SK-N-SH (cell line): Measurements from ENCODE around the gene NPFFR1. TPM values are rescaled to one million over a fixed set of nuclear protein-coding genes. Genes with fewer than 3 reads are reported as not detected.

Experiments
- CTCF ChIA-PET: fragments of 300-600, 350-600 bp; formaldehyde crosslinking; extraction: SDS; loops from one replicate; lab custom pipeline; 2021; lab: Yijun Ruan, JAX
- POLR2A ChIA-PET: fragments of 350-600 bp; sonication (Branson Sonifier 250); formaldehyde crosslinking; extraction: SDS; loops from one replicate; lab custom pipeline; 2020; ENCODE audit warnings: antibody characterized with exemption, inconsistent platforms; lab: Yijun Ruan, JAX
- DNase-seq: peaks from one replicate; pipeline ENCODE4 v3.0.0; 2012
- H2AFZ ChIP-seq: fragments of 200-600 bp; sonication (generic); 2 replicates; pipeline ENCODE4 v1.8.1; 2016; ENCODE audit warnings: antibody characterized with exemption, mild to moderate bottlenecking, low read depth
- H3F3A ChIP-seq: fragments of 200-600 bp; sonication (generic); replicated peaks from 2 replicates; pipeline ENCODE3; 2016; ENCODE audit warnings: antibody characterized with exemption, mild to moderate bottlenecking; ENCODE audit not compliant: insufficient read depth
- H3K27ac ChIP-seq, 2 experiments: fragments of 200-500 bp in 1 of 2; fragments of 200-600 bp in 1 of 2; sonication (Bioruptor generic) in 1 of 2; sonication (generic), shearing (Covaris generic) in 1 of 2; 2 replicates each; pipeline versions ENCODE4 v1.5.1 to v1.6.1; 2014 to 2016; ENCODE audit warnings: low read depth in 2 of 2, inconsistent platforms in 1 of 2, low read length in 1 of 2, mild to moderate bottlenecking in 1 of 2, mixed read lengths in 1 of 2
- H3K27me3 ChIP-seq: fragments of 200-600 bp; sonication (generic), shearing (Covaris generic); 2 replicates; pipeline ENCODE4 v1.6.1; 2016; ENCODE audit warnings: mixed run types; ENCODE audit not compliant: insufficient read depth
- H3K36me3 ChIP-seq, 2 experiments: fragments of 200-500 bp in 1 of 2; fragments of 200-600 bp in 1 of 2; sonication (Bioruptor generic) in 1 of 2; sonication (generic) in 1 of 2; replicated peaks in 1 of 2; 2 replicates each; pipeline versions ENCODE3 to v1.5.1; 2014 to 2016; ENCODE audit warnings: low read length in 1 of 2, mild to moderate bottlenecking in 1 of 2; ENCODE audit not compliant: insufficient read depth in 2 of 2, control insufficient read depth in 1 of 2
- H3K4me1 ChIP-seq, 2 experiments: fragments of 200-500 bp in 1 of 2; fragments of 200-600 bp in 1 of 2; sonication (Bioruptor generic) in 1 of 2; sonication (generic), shearing (Covaris generic) in 1 of 2; 2 replicates each; pipeline versions ENCODE4 v1.5.1 to v1.6.1; 2014 to 2016; ENCODE audit warnings: low read depth in 1 of 2, low read length in 1 of 2, mixed run types in 1 of 2; ENCODE audit not compliant: insufficient read depth in 2 of 2, control insufficient read depth in 1 of 2
- H3K4me2 ChIP-seq: fragments of 200-600 bp; sonication (generic), shearing (Covaris generic); 2 replicates; pipeline ENCODE4 v1.6.1; 2017; ENCODE audit warnings: mixed run types
- H3K4me3 ChIP-seq, 2 experiments: fragments of 200-500 bp in 1 of 2; fragments of 200-600 bp in 1 of 2; sonication (Bioruptor generic) in 1 of 2; sonication (generic), shearing (Covaris generic) in 1 of 2; 2 replicates each; pipeline versions ENCODE4 v1.5.1 to v1.8.1; 2014 to 2016; ENCODE audit warnings: low read depth in 2 of 2, inconsistent platforms in 1 of 2, low read length in 1 of 2, mild to moderate bottlenecking in 1 of 2, mixed read lengths in 1 of 2, moderate library complexity in 1 of 2
- H3K79me2 ChIP-seq: fragments of 200-600 bp; sonication (generic); 2 replicates; pipeline ENCODE4 v1.8.1; 2017; ENCODE audit warnings: mild to moderate bottlenecking; ENCODE audit not compliant: insufficient read depth
- H3K9ac ChIP-seq: fragments of 200-600 bp; sonication (generic); 2 replicates; pipeline ENCODE4 v1.6.1; 2017; ENCODE audit warnings: mixed run types
- H3K9me2 ChIP-seq: fragments of 200-600 bp; sonication (generic); 2 replicates; pipeline ENCODE4 v1.6.1; 2017; ENCODE audit warnings: mixed run types
- H3K9me3 ChIP-seq: fragments of 200-600 bp; sonication (generic); 2 replicates; pipeline ENCODE4 v1.6.1; 2017; ENCODE audit warnings: mixed run types, mild to moderate bottlenecking, moderate library complexity
- H4K20me1 ChIP-seq: fragments of 200-600 bp; sonication (generic); 2 replicates; pipeline ENCODE4 v1.6.1; 2017; ENCODE audit warnings: mild to moderate bottlenecking, mixed run types; ENCODE audit not compliant: insufficient read depth
- EP300 ChIP-seq, 2 experiments: IDR thresholded peaks; 2 replicates each; pipeline versions ENCODE4 v1.4.0 to v1.6.1; 2012; ENCODE audit warnings: borderline replicate concordance in 1 of 2, low read depth in 1 of 2, low read length in 1 of 2
- FOXJ3 ChIP-seq: sonication (generic); formaldehyde crosslinking; IDR thresholded peaks from 2 replicates; pipeline ENCODE4 v1.5.1; 2020; ENCODE audit warnings: mild to moderate bottlenecking, missing genetic modification reagents
- FOXM1 ChIP-seq: IDR thresholded peaks from 2 replicates; pipeline ENCODE4 v1.4.0; 2012; ENCODE audit warnings: low read depth, mild to moderate bottlenecking
- GABPA ChIP-seq: IDR thresholded peaks from 2 replicates; pipeline ENCODE4 v1.4.0; 2012; ENCODE audit warnings: low read depth, mild to moderate bottlenecking
- MAX ChIP-seq: IDR thresholded peaks from 2 replicates; pipeline ENCODE4 v1.4.0; 2012; ENCODE audit warnings: low read depth
- NRF1 ChIP-seq: IDR thresholded peaks from 2 replicates; pipeline ENCODE4 v1.6.1; 2012; ENCODE audit warnings: low read depth, mild to moderate bottlenecking, low read length
- POLR2AphosphoS5 ChIP-seq: IDR thresholded peaks from 2 replicates; pipeline ENCODE4 v1.6.1; 2012; ENCODE audit warnings: low read depth, low read length
- RAD21 ChIP-seq: IDR thresholded peaks from 2 replicates; pipeline ENCODE4 v1.6.1; 2012; ENCODE audit warnings: mild to moderate bottlenecking, low read length
- RCOR1 ChIP-seq: fragments of 150-350 bp; IDR thresholded peaks from 2 replicates; pipeline ENCODE4 v1.6.1; 2017; ENCODE audit warnings: antibody characterized with exemption, low read length
- REST ChIP-seq: IDR thresholded peaks from 2 replicates; pipeline ENCODE4 v1.6.1; 2012; ENCODE audit warnings: mild to moderate bottlenecking, low read depth, low read length, moderate library complexity
- RFX5 ChIP-seq: IDR thresholded peaks from 2 replicates; pipeline ENCODE4 v1.6.1; 2012; ENCODE audit warnings: mild to moderate bottlenecking, improper control_type of control experiment, low read length
- TAF1 ChIP-seq: IDR thresholded peaks from 2 replicates; pipeline ENCODE4 v1.6.1; 2012; ENCODE audit warnings: low read depth, mild to moderate bottlenecking, low read length, moderate library complexity, borderline replicate concordance
- TEAD4 ChIP-seq: IDR thresholded peaks from 2 replicates; pipeline ENCODE4 v1.4.0; 2012; ENCODE audit warnings: mild to moderate bottlenecking, borderline replicate concordance; ENCODE audit not compliant: insufficient read depth
- USF1 ChIP-seq: IDR thresholded peaks from 2 replicates; pipeline ENCODE4 v1.4.0; 2012; ENCODE audit warnings: low read depth, borderline replicate concordance
- USF2 ChIP-seq: fragments of 150-350 bp; IDR thresholded peaks from 2 replicates; pipeline ENCODE4 v1.6.1; 2017; ENCODE audit warnings: antibody characterized with exemption, low read length, low read depth, borderline replicate concordance
- WGBS: methylation state at CpG from one replicate; pipeline ENCODE4 v1.1.6; 2017; ENCODE audit warnings: low lambda C conversion rate; 5-methylcytosine and 5-hydroxymethylcytosine counted together
- polyA plus RNA-seq, 3 experiments: library from polyadenylated mRNA; depleted of rRNA; stranded (reverse); fragments of >200 nt; gene quantifications; 2 replicates each; pipeline ENCODE4 v1.2.3, GENCODE V29; 2012

Gene NPFFR1
- polyA plus RNA-seq, 1 of the 3 experiments (the other 2 are of a cell fraction) = not detected

GRCh38 chr10:70269741-70270140 lies 14.1 kb downstream of the NPFFR1 start:
- no peaks in the 10 kb centered on the region for H3K36me3 ChIP-seq
- no peak overlapping the region for H3K9ac ChIP-seq
- POLR2A ChIA-PET = interaction anchor here (1.3 kb wide), 1 partner anchor 9 kb away, joined by 3 read pairs; no protein-coding TSS in a partner anchor
- no peaks in the 10 kb centered on the region for H3K9me3 ChIP-seq
- peaks cover 5% of the 10 kb centered on the region for H3F3A ChIP-seq
- no peaks in the 10 kb centered on the region for H3K79me2 ChIP-seq
- H3K4me3 ChIP-seq = no peak overlapping the region
- H2AFZ ChIP-seq = no peak overlapping the region
- H3K27ac ChIP-seq = no peak overlapping the region
- TF ChIP-seq EP300 (IDR thresholded peaks at IDR 0.05; ENCODE audit: borderline replicate concordance in 1 of 2, low read depth in 1 of 2, low read length in 1 of 2) (no peak), RAD21 (no peak), POLR2AphosphoS5 (no peak), NRF1 (no peak), TEAD4 (no peak), USF1 (no peak), REST (no peak), MAX (no peak), GABPA (no peak), TAF1 (no peak), FOXJ3 (CRISPR knock-in tag) (no peak)
- TF ChIP-seq, all 33 proteins: peak for 0
- Histone ChIP-seq H3K9me2 (no peaks in the 10 kb centered on the region), H3K4me2 (no peak overlapping the region), H4K20me1 (no peaks in the 10 kb centered on the region), H3K27me3 (no peaks in the 10 kb centered on the region), H3K4me1 (peaks cover 2 to 3% of the 10 kb centered on the region in 2 experiments; a peak in 2 of 4 replicates)
- no peak for DNase-seq
- WGBS = 88% methylated on average over 3 of the region's 3 CpGs
- CTCF ChIA-PET = interaction anchor here (0.9 to 5.0 kb wide), 6 partner anchors 9 to 153 kb away, joined by 3 to 32 read pairs (median 4); no protein-coding TSS in a partner anchor

GRCh38 chr10:70268376-70268775 lies 15.4 kb downstream of the NPFFR1 start:
- DNase-seq = no peak
- H3K4me1 ChIP-seq = peaks cover 2 to 3% of the 10 kb centered on the region in 2 experiments; a peak in 2 of 4 replicates
- no peak overlapping the region for H3K4me3 ChIP-seq
- no peaks in the 10 kb centered on the region for H4K20me1 ChIP-seq
- H3K27me3 ChIP-seq = no peaks in the 10 kb centered on the region
- no peak overlapping the region for H3K4me2 ChIP-seq
- H3K36me3 ChIP-seq = no peaks in the 10 kb centered on the region
- peaks cover 5% of the 10 kb centered on the region for H3F3A ChIP-seq
- ChIA-PET CTCF (interaction anchor here (1.6 kb wide), 1 partner anchor 96 kb away, joined by 4 read pairs; no protein-coding TSS in a partner anchor), POLR2A (no interaction called here)
- H2AFZ ChIP-seq = 0 out of 2 replicates have a peak overlapping the region, but pooled peaks have one; percentile 21
- no peak overlapping the region for H3K9ac ChIP-seq
- H3K9me3 ChIP-seq = no peaks in the 10 kb centered on the region
- H3K9me2 ChIP-seq = no peaks in the 10 kb centered on the region
- no peak overlapping the region for H3K27ac ChIP-seq
- H3K79me2 ChIP-seq = no peaks in the 10 kb centered on the region
- 86% methylated on average over 4 of the region's 4 CpGs for WGBS
- TF ChIP-seq RFX5 (no peak), GABPA (no peak), FOXM1 (no peak), REST (no peak), USF2 (no peak), RCOR1 (no peak), MAX (no peak), TAF1 (no peak)
